Left forelimb (tissue), 1 donor: ENCODE data around the gene CCDC57.

Source experiments
- DNase-seq: peaks from one replicate; pipeline ENCODE4 v3.0.0-alpha.2; 2018; ENCODE audit warnings: low spot score

The CCDC57 gene

GRCh38 chr17:82092094-82092586 is 120.5 kb downstream of the CCDC57 start:
- DNase-seq = no peak

GRCh38 chr17:82091264-82092066 is 121.2 kb downstream of the CCDC57 start:
- DNase-seq = no peak

GRCh38 chr17:82090549-82091263 is 121.9 kb downstream of the CCDC57 start:
- no peak for DNase-seq

GRCh38 chr17:82089723-82090548 is 122.7 kb downstream of the CCDC57 start:
- DNase-seq = no peak

DNA sequence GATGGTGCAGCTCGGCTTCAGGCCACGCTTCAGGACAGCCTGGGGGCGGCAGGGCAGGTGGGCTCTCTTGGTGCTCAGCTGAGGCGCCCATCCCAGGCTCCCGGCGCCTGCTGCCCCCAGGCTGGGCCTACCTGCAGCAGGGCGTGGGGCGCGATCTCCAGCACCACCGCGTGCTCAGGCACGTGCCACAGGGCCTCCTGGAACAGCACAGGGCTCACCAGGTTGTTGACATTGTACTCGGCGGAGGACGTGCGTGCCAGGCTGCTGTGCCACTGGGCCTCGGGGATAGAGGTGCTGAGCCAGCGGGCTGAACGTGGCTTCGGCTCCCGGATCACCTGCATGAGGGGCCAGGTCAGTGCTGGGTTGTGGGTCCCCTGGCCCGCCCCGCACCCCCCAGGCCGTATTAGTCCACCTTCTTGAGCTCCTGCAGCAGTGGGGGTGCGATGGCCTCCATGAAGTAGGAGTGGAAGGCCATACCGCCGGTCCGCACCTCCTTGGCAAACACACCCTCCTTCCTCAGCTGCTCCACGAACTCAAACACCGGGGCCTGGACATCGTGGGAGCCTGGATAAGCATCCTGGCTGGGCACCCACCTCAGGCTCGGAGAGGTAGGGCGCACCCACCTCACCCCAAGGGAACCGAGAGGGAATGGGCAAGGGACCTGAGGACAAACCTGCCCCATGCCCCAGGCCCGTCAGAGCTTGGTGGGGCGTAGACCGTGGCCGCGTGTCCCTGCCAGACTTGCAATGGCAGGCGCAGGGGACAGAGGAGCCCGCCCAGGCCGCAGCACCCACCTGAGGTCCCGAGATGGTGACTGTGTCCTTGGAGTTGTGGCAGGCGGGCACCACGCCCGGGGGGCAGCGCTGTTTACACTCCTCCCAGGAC is 123.6 kb downstream of the CCDC57 start:
- no peak for DNase-seq

DNA sequence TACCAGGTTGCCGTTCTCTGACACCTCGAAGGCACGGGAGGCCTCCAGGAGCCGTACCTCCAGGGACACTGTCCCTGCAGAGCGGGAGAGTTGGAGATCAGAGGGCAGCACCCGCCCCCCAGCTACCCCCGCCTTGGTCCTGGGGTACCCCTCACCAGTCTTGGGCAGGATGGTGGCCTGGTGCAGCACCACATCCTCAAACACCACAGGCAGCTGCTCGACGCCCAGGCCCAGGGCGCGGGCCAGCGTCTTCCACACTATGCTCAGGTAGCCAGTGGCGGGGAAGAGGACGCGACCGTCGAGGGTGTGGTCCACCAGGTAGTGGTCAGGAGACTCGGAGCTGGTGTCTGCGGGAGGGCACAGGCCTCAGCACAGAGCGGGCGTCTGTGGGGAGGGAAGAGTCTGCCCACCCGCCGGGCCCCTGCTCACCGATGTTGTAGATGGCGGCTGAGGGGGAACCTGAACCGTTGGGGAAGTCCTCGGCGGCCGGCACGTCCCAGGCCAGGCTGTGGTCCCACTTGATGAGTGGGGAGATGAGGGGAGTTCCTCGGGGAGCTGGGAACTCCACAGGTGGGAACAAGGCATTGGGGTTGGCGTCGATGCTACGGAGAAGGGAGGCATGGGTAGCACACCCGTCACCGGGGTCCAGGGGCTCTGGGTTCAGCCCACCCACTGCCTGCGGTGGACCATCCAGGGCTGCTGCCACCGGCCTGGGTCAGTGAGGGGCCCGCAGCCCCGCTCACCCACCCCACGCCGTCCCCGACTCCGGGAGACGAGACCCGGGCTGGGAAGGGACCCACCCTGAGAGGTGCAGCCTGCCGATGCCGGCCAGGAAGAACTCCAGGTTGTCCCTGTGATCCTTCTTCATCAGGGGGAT is 124.4 kb downstream of the CCDC57 start:
- DNase-seq = no peak

GRCh38 chr17:82086941-82087906 is 125.4 kb downstream of the CCDC57 start:
- no peak for DNase-seq

GRCh38 chr17:82085931-82086764 is 126.5 kb downstream of the CCDC57 start:
- DNase-seq = no peak

- DNase-seq = no peak
Observed at GRCh38 chr17:82085031-82085861, 127.4 kb downstream of the CCDC57 start.

DNA sequence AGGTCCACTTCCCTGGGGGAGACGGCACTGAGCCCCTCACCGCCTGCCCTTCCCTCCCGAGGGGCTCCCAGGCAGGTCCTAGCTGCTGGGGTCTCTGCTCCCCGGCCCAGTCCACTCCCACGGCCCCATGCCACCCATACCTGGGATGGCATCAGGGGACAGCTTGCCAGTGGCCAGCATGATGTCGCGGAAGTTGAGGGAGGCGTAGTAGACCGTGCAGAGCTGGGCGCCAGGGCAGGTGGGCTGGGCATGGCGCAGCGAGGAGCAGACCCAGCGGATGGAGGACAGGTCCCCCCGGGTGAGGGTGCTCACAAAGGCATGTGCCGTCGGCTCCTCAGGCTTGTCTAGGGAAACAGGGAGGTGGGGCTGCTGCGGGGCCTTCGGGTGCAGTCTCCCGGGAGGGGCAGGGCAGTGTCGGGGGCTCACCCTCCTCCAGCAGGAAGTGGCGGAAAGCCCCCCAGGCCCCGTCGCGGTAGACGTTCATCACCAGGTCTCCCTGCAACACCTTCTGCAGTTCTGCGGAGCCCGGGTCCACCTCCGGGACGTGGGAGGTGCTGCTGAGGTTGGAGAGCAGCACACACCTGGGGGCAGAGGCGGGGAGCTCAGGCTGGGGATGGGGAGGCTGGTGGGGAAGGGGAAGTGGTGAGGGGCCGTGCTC is 128.1 kb downstream of the CCDC57 start:
- DNase-seq = no peak

- no peak for DNase-seq
Observed at GRCh38 chr17:82083533-82084359, 128.9 kb downstream of the CCDC57 start.

DNA sequence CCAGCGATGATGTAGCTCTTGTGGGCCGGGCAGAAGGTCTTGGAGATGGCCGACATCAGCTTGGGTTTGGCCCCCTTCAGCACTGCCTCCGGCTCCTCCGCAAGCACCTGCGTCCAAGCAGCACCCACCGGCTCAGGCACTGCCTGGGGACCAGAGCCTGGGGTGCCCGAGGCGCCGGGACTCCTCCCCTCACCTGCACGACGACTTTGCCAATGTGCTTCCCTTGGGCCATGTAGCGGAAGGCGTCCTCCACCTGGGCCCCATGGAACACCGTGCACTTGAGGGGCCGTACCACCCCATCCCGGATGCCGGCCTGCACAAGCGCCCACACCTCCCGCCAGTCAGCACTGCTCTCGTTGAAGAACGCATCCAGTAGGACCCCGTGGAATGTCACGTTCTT is 129.6 kb downstream of the CCDC57 start:
- DNase-seq = no peak

GRCh38 chr17:82082456-82082855 is 130.2 kb downstream of the CCDC57 start:
- no peak for DNase-seq

GRCh38 chr17:82081966-82082365 is 130.7 kb downstream of the CCDC57 start:
- no peak for DNase-seq

GRCh38 chr17:82081546-82081945 is 131.1 kb downstream of the CCDC57 start:
- DNase-seq = no peak
